NCI-H748 (cell line): ENCODE data around the gene YBX2.
A peak's percentile ranks its signal among the peaks of the same experiment; 100 is the strongest.
"Not testable (repeated sequence)": the region's sequence is repeated elsewhere in the genome, so short reads cannot be mapped to it uniquely, and the experiment has no call there.

Experiments used
- DNase-seq: peaks from one replicate; lab custom pipeline; 2025; ENCODE audit not compliant: unreplicated experiment; lab: John Stamatoyannopoulos, UW

YBX2 gene

GRCh38 chr17:7294614-7295153 is at the start of gene YBX2:
Gene YBX2, minus strand, starts transcription at chr17:7294639. Its CDS starts 139 bp downstream, at chr17:7294500.
- DNase-seq = peak; percentile 98

- DNase-seq = no peak
Measured at GRCh38 chr17:7343250-7343649, 48.8 kb upstream of the YBX2 start.

- DNase-seq = no peak
Measured at GRCh38 chr17:7341842-7342241, 47.4 kb upstream of the YBX2 start.

GRCh38 chr17:7340179-7340578 is 45.7 kb upstream of the YBX2 start:
- DNase-seq = no peak

- DNase-seq = not testable (repeated sequence)
Measured at GRCh38 chr17:7337600-7337999, 43.2 kb upstream of the YBX2 start.

- no peak for DNase-seq
Measured at GRCh38 chr17:7336240-7337175, 42.1 kb upstream of the YBX2 start, which contains the start of gene ACAP1. Gene ACAP1, plus strand, starts transcription at chr17:7336529. Its CDS starts 206 bp downstream, at chr17:7336735.

GRCh38 chr17:7335765-7336164 is 41.3 kb upstream of the YBX2 start:
- not testable (repeated sequence) for DNase-seq

GRCh38 chr17:7334938-7335538 is 40.6 kb upstream of the YBX2 start:
- DNase-seq = no peak

- DNase-seq = not testable (repeated sequence)
Measured at GRCh38 chr17:7332600-7333069, 38.2 kb upstream of the YBX2 start.

GRCh38 chr17:7332111-7332510 is 37.7 kb upstream of the YBX2 start:
- no peak for DNase-seq

- DNase-seq = no peak
Measured at GRCh38 chr17:7330638-7331015, 36.2 kb upstream of the YBX2 start.

GRCh38 chr17:7329997-7330637 is 35.7 kb upstream of the YBX2 start:
- DNase-seq = peak; percentile 92

- peak; percentile 100 for DNase-seq
Measured at GRCh38 chr17:7329374-7329996, 35.0 kb upstream of the YBX2 start.

GRCh38 chr17:7328840-7329373 is 34.5 kb upstream of the YBX2 start, which contains the start of gene NEURL4:
Gene NEURL4, minus strand, starts transcription at chr17:7329335. Its CDS starts 23 bp downstream, at chr17:7329312.
- DNase-seq = peak; percentile 77

- DNase-seq = no peak
Measured at GRCh38 chr17:7328009-7328408, 33.6 kb upstream of the YBX2 start.

GRCh38 chr17:7327501-7327900 is 33.1 kb upstream of the YBX2 start:
- DNase-seq = no peak

- DNase-seq = no peak
Measured at GRCh38 chr17:7327056-7327455, 32.6 kb upstream of the YBX2 start.

GRCh38 chr17:7326186-7326585 is 31.7 kb upstream of the YBX2 start:
- DNase-seq = no peak

GRCh38 chr17:7325031-7325528 is 30.6 kb upstream of the YBX2 start:
- DNase-seq = no peak

GRCh38 chr17:7324438-7324779 is 30.0 kb upstream of the YBX2 start:
- no peak for DNase-seq
